Prostate gland (tissue), 2 donors: ENCODE results near the gene IGF2. TPM values are rescaled to one million over a fixed set of nuclear protein-coding genes. Genes with fewer than 3 reads are reported as not detected.

Experiments used
- DNase-seq: peaks from one replicate; pipeline ENCODE4 v3.0.0-alpha.2; 2019; ENCODE audit warnings: low spot score
- H3K27ac ChIP-seq, 2 donors: fragments of 200-600 bp; sonication (generic); 2 replicates each; pipeline ENCODE4 v1.5.1; 2017 to 2019
- H3K27me3 ChIP-seq: fragments of 200-600 bp; sonication (generic); replicated peaks from 2 replicates; pipeline ENCODE4 v1.5.1; 2019; ENCODE audit not compliant: insufficient read depth
- H3K36me3 ChIP-seq, 2 donors: fragments of 200-600 bp; sonication (generic); 1 replicate in 1 of 2; 2 replicates in 1 of 2; pipeline versions ENCODE4 v1.5.1 to v1.8.1; 2017 to 2019
- H3K4me1 ChIP-seq: fragments of 200-600 bp; sonication (generic); replicated peaks from 2 replicates; pipeline ENCODE4 v1.5.1; 2019
- H3K4me3 ChIP-seq, 2 donors: fragments of 200-600 bp; sonication (generic); 2 replicates each; pipeline ENCODE4 v1.5.1; 2017 to 2019
- H3K9me3 ChIP-seq: fragments of 200-600 bp; sonication (generic); 2 replicates; pipeline ENCODE4 v1.5.1; 2017
- POLR2A ChIP-seq: fragments of 450-650 bp; IDR thresholded peaks from one replicate; pipeline ENCODE4 v1.6.1; 2016; ENCODE audit warnings: antibody characterized with exemption, mild to moderate bottlenecking
- POLR2AphosphoS5 ChIP-seq: sonication (generic); formaldehyde crosslinking; IDR thresholded peaks from one replicate; pipeline ENCODE4 v1.6.1; 2017; ENCODE audit warnings: antibody characterized with exemption
- WGBS: methylation state at CpG from one replicate; pipeline ENCODE4 v1.1.5; 2018; 5-methylcytosine and 5-hydroxymethylcytosine counted together
- intact Hi-C: fragments of 100-400 bp; cut with DNase I; formaldehyde crosslinking; loops from one replicate; pipeline ENCODE4 v1.14.2; 2022
- total RNA-seq, 2 donors: library from RNA; depleted of rRNA; stranded (reverse); fragments of >200 nt; gene quantifications; one replicate each; pipeline ENCODE4 v1.1.0, GENCODE V29; 2016
- TF ChIP-seq, protein P1 (sequence below), 4 experiments: fragments of 200-600 bp in 2 of 4; fragments of 450-650 bp in 2 of 4; sonication (generic) in 2 of 4; IDR thresholded peaks; 1 replicate in 3 of 4; 2 replicates in 1 of 4; pipeline ENCODE4 v1.5.1; 2016 to 2019; ENCODE audit warnings: antibody characterized with exemption in 4 of 4, mild to moderate bottlenecking in 2 of 4, moderate library complexity in 2 of 4

Gene IGF2
- total RNA-seq, 2 donors from 2014 or later, result 4.1 to 80.7 TPM

DNA sequence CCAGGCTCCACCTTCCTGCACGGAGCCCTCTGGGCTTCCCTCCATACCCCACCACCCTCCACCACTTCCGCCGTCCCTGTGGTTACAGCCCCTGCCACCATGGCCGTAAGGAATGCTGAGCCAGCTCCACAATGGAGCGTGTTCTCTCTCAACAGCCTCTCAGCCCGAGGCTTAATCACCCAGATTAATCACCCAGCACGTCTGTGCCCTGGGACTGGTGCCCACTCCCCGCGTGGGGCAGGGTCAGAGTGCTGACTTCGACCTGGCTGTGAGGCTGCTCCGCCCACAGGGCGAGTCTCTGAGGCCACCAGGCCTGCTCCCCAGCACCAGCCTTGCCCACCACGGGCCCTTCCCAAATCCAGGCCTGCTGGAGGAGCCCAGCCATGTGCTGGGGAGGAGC, 36.5 kb upstream of the IGF2 start:
- TF ChIP-seq POLR2A (no peak), POLR2AphosphoS5 (no peak)
- TF ChIP-seq, protein P1, sequence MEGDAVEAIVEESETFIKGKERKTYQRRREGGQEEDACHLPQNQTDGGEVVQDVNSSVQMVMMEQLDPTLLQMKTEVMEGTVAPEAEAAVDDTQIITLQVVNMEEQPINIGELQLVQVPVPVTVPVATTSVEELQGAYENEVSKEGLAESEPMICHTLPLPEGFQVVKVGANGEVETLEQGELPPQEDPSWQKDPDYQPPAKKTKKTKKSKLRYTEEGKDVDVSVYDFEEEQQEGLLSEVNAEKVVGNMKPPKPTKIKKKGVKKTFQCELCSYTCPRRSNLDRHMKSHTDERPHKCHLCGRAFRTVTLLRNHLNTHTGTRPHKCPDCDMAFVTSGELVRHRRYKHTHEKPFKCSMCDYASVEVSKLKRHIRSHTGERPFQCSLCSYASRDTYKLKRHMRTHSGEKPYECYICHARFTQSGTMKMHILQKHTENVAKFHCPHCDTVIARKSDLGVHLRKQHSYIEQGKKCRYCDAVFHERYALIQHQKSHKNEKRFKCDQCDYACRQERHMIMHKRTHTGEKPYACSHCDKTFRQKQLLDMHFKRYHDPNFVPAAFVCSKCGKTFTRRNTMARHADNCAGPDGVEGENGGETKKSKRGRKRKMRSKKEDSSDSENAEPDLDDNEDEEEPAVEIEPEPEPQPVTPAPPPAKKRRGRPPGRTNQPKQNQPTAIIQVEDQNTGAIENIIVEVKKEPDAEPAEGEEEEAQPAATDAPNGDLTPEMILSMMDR (IDR thresholded peaks at IDR 0.05), result no peak
- Histone ChIP-seq H3K36me3 (no peaks in the 10 kb centered on the region), H3K4me3 (no peak overlapping the region), H3K9me3 (no peaks in the 10 kb centered on the region), H3K27me3 (no peaks in the 10 kb centered on the region), H3K4me1 (no peaks in the 10 kb centered on the region), H3K27ac (no peak overlapping the region)
- WGBS, result 44% methylated on average over 13 of the region's 13 CpGs
- no peak for DNase-seq
- intact Hi-C loops, result no loop called here

DNA sequence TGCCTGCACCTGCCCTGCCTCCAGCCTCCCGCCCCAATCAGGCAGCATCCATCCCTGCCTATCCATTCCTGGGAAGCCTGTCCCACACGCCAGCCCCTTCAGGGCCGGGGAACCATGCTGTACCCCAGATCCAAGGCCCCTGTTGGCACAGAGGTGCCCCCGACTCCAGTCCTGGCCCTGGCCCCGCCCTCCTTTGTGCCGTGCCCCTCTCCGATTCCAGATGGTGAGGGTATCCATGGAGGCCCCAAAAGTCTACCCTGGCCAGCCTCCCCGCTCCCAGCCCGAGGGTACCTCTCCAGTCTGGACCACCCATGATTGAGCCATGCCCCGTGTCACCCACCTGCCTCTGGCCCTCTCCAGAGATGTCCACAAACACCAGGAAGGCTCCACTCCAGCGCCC, 35.2 kb upstream of the IGF2 start:
- 86% methylated on average over 8 of the region's 11 CpGs for whole genome bisulfite sequencing
- Histone ChIP-seq H3K9me3 (no peaks in the 10 kb centered on the region), H3K27ac (no peak overlapping the region), H3K27me3 (no peaks in the 10 kb centered on the region), H3K36me3 (no peaks in the 10 kb centered on the region), H3K4me1 (no peaks in the 10 kb centered on the region), H3K4me3 (no peak overlapping the region)
- intact Hi-C loops, result no loop called here
- no peak for DNase-seq
- TF ChIP-seq, protein P1 (IDR thresholded peaks at IDR 0.05), result no peak
- TF ChIP-seq POLR2A, result no peak
- no peak for TF ChIP-seq POLR2AphosphoS5

- intact Hi-C loops, result no loop called here
- no peak for TF ChIP-seq POLR2AphosphoS5
- no peak for TF ChIP-seq POLR2A
- TF ChIP-seq, protein P1 (IDR thresholded peaks at IDR 0.05), result no peak
- no peak overlapping the region for H3K27ac ChIP-seq
- H3K4me3 ChIP-seq, result no peak overlapping the region
- 67% methylated on average over 7 of the region's 11 CpGs for WGBS
- H3K27me3 ChIP-seq, result no peaks in the 10 kb centered on the region
- no peaks in the 10 kb centered on the region for H3K9me3 ChIP-seq
- H3K4me1 ChIP-seq, result no peaks in the 10 kb centered on the region
- no peaks in the 10 kb centered on the region for H3K36me3 ChIP-seq
- DNase-seq, result no peak
Observed at GRCh38 chr11:2173761-2174160, 34.6 kb upstream of the IGF2 start.

DNA sequence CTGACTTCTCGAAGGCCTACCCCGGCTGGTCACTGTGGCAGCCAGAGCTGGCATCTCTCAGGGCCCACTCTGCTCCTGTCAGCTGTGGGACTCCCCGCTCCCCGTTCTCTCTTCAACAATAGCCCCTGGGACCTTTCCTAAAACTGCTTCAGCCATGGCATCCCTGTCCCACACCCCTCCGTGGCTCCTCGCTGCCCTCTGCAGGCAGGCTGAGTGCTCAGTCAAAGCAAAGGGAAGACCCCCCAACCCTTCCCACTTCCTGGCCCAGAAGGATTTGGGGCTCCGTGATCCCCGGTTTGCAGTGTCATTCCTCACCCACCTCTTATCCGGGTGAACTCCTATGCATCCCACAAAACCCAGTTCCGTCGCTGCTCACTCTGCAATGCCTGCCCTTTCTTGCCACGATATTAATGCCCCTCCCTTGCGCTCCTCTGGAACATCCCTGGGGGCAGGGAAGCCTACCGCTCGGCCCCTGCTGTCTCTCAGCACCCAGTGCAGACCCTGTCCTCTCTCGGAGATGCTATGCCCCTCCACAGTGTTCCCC, 34.0 kb upstream of the IGF2 start:
- Histone ChIP-seq H3K27me3 (no peaks in the 10 kb centered on the region), H3K9me3 (no peaks in the 10 kb centered on the region), H3K4me1 (no peaks in the 10 kb centered on the region), H3K4me3 (no peak overlapping the region), H3K36me3 (no peaks in the 10 kb centered on the region), H3K27ac (no peak overlapping the region)
- TF ChIP-seq, protein P1 (IDR thresholded peaks at IDR 0.05), result no peak
- no peak for TF ChIP-seq POLR2AphosphoS5
- TF ChIP-seq POLR2A, result no peak
- WGBS, result 89% methylated on average over 16 of the region's 16 CpGs
- intact Hi-C loops, result no loop called here
- DNase-seq, result no peak

DNA sequence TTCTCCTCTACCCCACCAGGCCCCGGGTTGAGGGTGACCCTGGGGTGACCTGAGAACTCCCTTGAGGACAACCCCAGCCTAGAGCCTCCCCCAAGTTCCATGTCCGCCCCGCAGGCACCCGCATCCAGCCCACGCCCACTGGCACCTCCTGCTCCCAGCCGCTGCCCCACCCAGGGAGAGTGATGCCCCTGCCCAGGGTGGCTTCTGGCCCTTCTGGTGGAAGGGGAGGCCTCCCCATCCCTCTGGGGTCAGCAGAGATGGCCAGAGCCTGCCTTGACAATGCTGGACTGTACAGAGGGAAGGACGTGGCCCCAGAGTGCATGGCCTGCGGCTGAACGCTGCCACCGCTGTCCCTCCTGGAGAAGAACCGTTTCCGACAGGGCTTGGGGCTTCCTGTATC, 33.5 kb upstream of the IGF2 start:
- DNase-seq, result no peak
- H3K4me1 ChIP-seq, result no peaks in the 10 kb centered on the region
- H3K9me3 ChIP-seq, result no peaks in the 10 kb centered on the region
- no peaks in the 10 kb centered on the region for H3K27me3 ChIP-seq
- intact Hi-C loops, result no loop called here
- WGBS, result 83% methylated on average over 8 of the region's 12 CpGs
- H3K27ac ChIP-seq, result no peak overlapping the region
- no peak overlapping the region for H3K4me3 ChIP-seq
- TF ChIP-seq POLR2AphosphoS5 (no peak), POLR2A (no peak)
- TF ChIP-seq, protein P1 (IDR thresholded peaks at IDR 0.05), result no peak
- H3K36me3 ChIP-seq, result no peaks in the 10 kb centered on the region
